ENCODE results near the gene MYEF2. TPM values are rescaled to one million over a fixed set of nuclear protein-coding genes. Genes with fewer than 3 reads are reported as not detected.

MYEF2 gene
- polyA plus RNA-seq, 1 experiment: 5.5 TPM

GRCh38 chr15:48103647-48104046, 74.4 kb downstream of the MYEF2 start:
- no peak for TF ChIP-seq CTCF (IDR thresholded peaks at IDR 0.05; ENCODE audit: insufficient read depth, low read depth, low read length)
- 0 out of 2 replicates have a peak, but pooled peaks cover 2% of the 10 kb centered on the region for H3K27me3 ChIP-seq (ENCODE audit: control insufficient read depth, insufficient read depth, low read length)
- no peak overlapping the region for H3K4me3 ChIP-seq (ENCODE audit: low read depth, low read length)
- H3K36me3 ChIP-seq (ENCODE audit: control insufficient read depth, insufficient read depth, low read length): no peaks in the 10 kb centered on the region
- DNase-seq (ENCODE audit: low read depth): no peak
- POLR2A ChIA-PET: no interaction called here
- CTCF ChIA-PET: no interaction called here

GRCh38 chr15:48102167-48102566, 75.9 kb downstream of the MYEF2 start:
- no peak for DNase-seq (ENCODE audit: low read depth)
- ChIA-PET CTCF (no interaction called here), POLR2A (no interaction called here)
- H3K36me3 ChIP-seq (ENCODE audit: control insufficient read depth, insufficient read depth, low read length): no peaks in the 10 kb centered on the region
- H3K4me3 ChIP-seq (ENCODE audit: low read depth, low read length): no peak overlapping the region
- 0 out of 2 replicates have a peak, but pooled peaks cover 2% of the 10 kb centered on the region for H3K27me3 ChIP-seq (ENCODE audit: control insufficient read depth, insufficient read depth, low read length)
- no peak for TF ChIP-seq CTCF (IDR thresholded peaks at IDR 0.05; ENCODE audit: insufficient read depth, low read depth, low read length)

- Histone ChIP-seq H3K27me3 (ENCODE audit: control insufficient read depth, insufficient read depth, low read length) (0 out of 2 replicates have a peak, but pooled peaks cover 2% of the 10 kb centered on the region), H3K4me3 (ENCODE audit: low read depth, low read length) (no peak overlapping the region), H3K36me3 (ENCODE audit: control insufficient read depth, insufficient read depth, low read length) (no peaks in the 10 kb centered on the region)
- CTCF ChIA-PET: no interaction called here
- no peak for DNase-seq (ENCODE audit: low read depth)
- TF ChIP-seq CTCF (IDR thresholded peaks at IDR 0.05; ENCODE audit: insufficient read depth, low read depth, low read length): no peak
- POLR2A ChIA-PET: no interaction called here
These were observed 76.6 kb downstream of the MYEF2 start for GRCh38 chr15:48101376-48101961.

GRCh38 chr15:48097264-48097663, 80.8 kb downstream of the MYEF2 start:
- ChIA-PET POLR2A (no interaction called here), CTCF (no interaction called here)
- 0 out of 2 replicates have a peak, but pooled peaks cover 2% of the 10 kb centered on the region for H3K27me3 ChIP-seq (ENCODE audit: control insufficient read depth, insufficient read depth, low read length)
- no peaks in the 10 kb centered on the region for H3K36me3 ChIP-seq (ENCODE audit: control insufficient read depth, insufficient read depth, low read length)
- no peak for DNase-seq (ENCODE audit: low read depth)
- TF ChIP-seq CTCF (IDR thresholded peaks at IDR 0.05; ENCODE audit: insufficient read depth, low read depth, low read length): no peak
- no peak overlapping the region for H3K4me3 ChIP-seq (ENCODE audit: low read depth, low read length)

GRCh38 chr15:48096813-48097212, 81.3 kb downstream of the MYEF2 start:
- TF ChIP-seq CTCF (IDR thresholded peaks at IDR 0.05; ENCODE audit: insufficient read depth, low read depth, low read length): no peak
- ChIA-PET CTCF (no interaction called here), POLR2A (no interaction called here)
- Histone ChIP-seq H3K4me3 (ENCODE audit: low read depth, low read length) (no peak overlapping the region), H3K36me3 (ENCODE audit: control insufficient read depth, insufficient read depth, low read length) (no peaks in the 10 kb centered on the region), H3K27me3 (ENCODE audit: control insufficient read depth, insufficient read depth, low read length) (0 out of 2 replicates have a peak, but pooled peaks cover 2% of the 10 kb centered on the region)
- peak; percentile 20 for DNase-seq (ENCODE audit: low read depth)
